HepG2 (cell line): ENCODE results near the gene SAPCD1. TPM values are rescaled to one million over a fixed set of nuclear protein-coding genes. Genes with fewer than 3 reads are reported as not detected.
A peak's percentile ranks its signal among the peaks of the same experiment; 100 is the strongest.

Experiments used
- ADNP ChIP-seq: sonication (generic); formaldehyde crosslinking; IDR thresholded peaks from 2 replicates; pipeline ENCODE4 v1.4.0; 2020; ENCODE audit warnings: missing genetic modification reagents
- CREM ChIP-seq, 2 experiments: sonication (generic) in 1 of 2; formaldehyde crosslinking in 1 of 2; IDR thresholded peaks; 2 replicates each; pipeline versions ENCODE4 v1.4.0 to v1.6.1; 2016 to 2020; ENCODE audit warnings: antibody characterized with exemption in 1 of 2, mild to moderate bottlenecking in 1 of 2, missing genetic modification reagents in 1 of 2
- ELF4 ChIP-seq: sonication (generic); formaldehyde crosslinking; IDR thresholded peaks from 2 replicates; pipeline ENCODE4 v1.5.0; 2020; ENCODE audit warnings: missing genetic modification reagents, mild to moderate bottlenecking, moderate library complexity, borderline replicate concordance
- IRF1 ChIP-seq: sonication (generic); formaldehyde crosslinking; IDR thresholded peaks from 2 replicates; pipeline ENCODE4 v1.4.0; 2020; ENCODE audit warnings: low read depth, mild to moderate bottlenecking, missing genetic modification reagents
- MEIS2 ChIP-seq: sonication (generic); formaldehyde crosslinking; IDR thresholded peaks from 2 replicates; pipeline ENCODE4 v1.9.0; 2021; ENCODE audit warnings: mild to moderate bottlenecking, missing genetic modification reagents
- MTERF4 ChIP-seq: sonication (generic); formaldehyde crosslinking; IDR thresholded peaks from 2 replicates; pipeline ENCODE4 v1.8.0; 2023; ENCODE audit warnings: mild to moderate bottlenecking, missing genetic modification reagents
- NR2F1 ChIP-seq, 2 experiments: fragments of 450-650 bp in 1 of 2; formaldehyde crosslinking in 1 of 2; IDR thresholded peaks; 2 replicates each; pipeline versions ENCODE4 v1.5.0 to v1.6.1; 2016 to 2020; ENCODE audit warnings: mild to moderate bottlenecking in 1 of 2, missing compliant biosample characterization in 1 of 2, missing genetic modification reagents in 1 of 2, moderate library complexity in 1 of 2
- POGK ChIP-seq: sonication (generic); formaldehyde crosslinking; conservative IDR thresholded peaks from 2 replicates; pipeline ENCODE4 v1.8.0; 2022; ENCODE audit warnings: mild to moderate bottlenecking, moderate library complexity, missing genetic modification reagents
- REL ChIP-seq: sonication (generic); formaldehyde crosslinking; conservative IDR thresholded peaks from 2 replicates; pipeline ENCODE4 v1.8.0; 2022; ENCODE audit warnings: mild to moderate bottlenecking, missing genetic modification reagents, moderate library complexity
- ZBTB8A ChIP-seq: sonication (generic); formaldehyde crosslinking; IDR thresholded peaks from 2 replicates; pipeline ENCODE4 v1.4.0; 2020; ENCODE audit warnings: mild to moderate bottlenecking, low read depth, missing genetic modification reagents, borderline replicate concordance
- ZFP82 ChIP-seq: sonication (generic); formaldehyde crosslinking; IDR thresholded peaks from 2 replicates; pipeline ENCODE4 v1.5.1; 2020; ENCODE audit warnings: mild to moderate bottlenecking, missing genetic modification reagents, borderline replicate concordance
- ZNF30 ChIP-seq: sonication (generic); formaldehyde crosslinking; IDR thresholded peaks from 2 replicates; pipeline ENCODE4 v1.5.0; 2020; ENCODE audit warnings: mild to moderate bottlenecking, missing genetic modification reagents
- ZNF598 ChIP-seq: sonication (generic); formaldehyde crosslinking; IDR thresholded peaks from 2 replicates; pipeline ENCODE4 v1.5.1; 2020; ENCODE audit warnings: mild to moderate bottlenecking, missing genetic modification reagents, borderline replicate concordance
- ZNF646 ChIP-seq: sonication (generic); formaldehyde crosslinking; IDR thresholded peaks from 2 replicates; pipeline ENCODE4 v1.9.0; 2021; ENCODE audit warnings: mild to moderate bottlenecking, missing genetic modification reagents
- ZNF652 ChIP-seq: IDR thresholded peaks from 2 replicates; pipeline ENCODE4 v1.6.1; 2016; ENCODE audit warnings: low read depth, borderline replicate concordance
- ZNF670 ChIP-seq: sonication (generic); formaldehyde crosslinking; IDR thresholded peaks from 2 replicates; pipeline ENCODE4 v1.8.0; 2022; ENCODE audit warnings: mild to moderate bottlenecking, missing genetic modification reagents, borderline replicate concordance
- polyA plus RNA-seq, 8 experiments: library from polyadenylated mRNA; depleted of rRNA in 3 of 8; stranded (reverse) in 7 of 8; unstranded in 1 of 8; fragments of >200 nt; fragmentation: Illumina TruSeq in 4 of 8; extraction: Trizol in 4 of 8; gene quantifications; 2 replicates each; pipeline versions ENCODE4 v1.2.1 to v1.2.3, GENCODE V29; 2011 to 2016; ENCODE audit warnings: low read depth in 4 of 8, missing spikeins in 1 of 8, mixed read lengths in 1 of 8; ENCODE audit not compliant: insufficient read depth in 1 of 8
- total RNA-seq, 5 experiments: library from RNA; depleted of rRNA; stranded (reverse); fragments of >200 nt; fragmentation: Illumina TruSeq; extraction: Trizol; gene quantifications; 2 replicates each; pipeline ENCODE4 v1.2.3, GENCODE V29; 2016; ENCODE audit warnings: low read depth in 1 of 5

The SAPCD1 gene
- total and polyA plus RNA-seq, 2 of the 13 experiments (the other 11 are each of a cell fraction or from before 2014, with no cell fraction given), result 2.5 to 3.9 TPM

- TF ChIP-seq ZBTB8A (CRISPR knock-in tag) (peak; percentile 63; the same call in 1 of the 2 replicates), ELF4 (no peak), MEIS2 (CRISPR knock-in tag) (no peak), ZNF598 (0 out of 2 replicates have a peak, but pooled peaks have one; percentile 55), ZNF646 (no peak), IRF1 (CRISPR knock-in tag) (no peak), CREM (IDR thresholded peaks at IDR 0.05) (no peak), CREM (CRISPR knock-in tag; IDR thresholded peaks at IDR 0.05) (no peak), ADNP (CRISPR knock-in tag) (no peak), ZFP82 (CRISPR knock-in tag) (no peak), ZNF670 (CRISPR knock-in tag) (peak; percentile 50; the same call in 1 of the 2 replicates), REL (no peak), MTERF4 (CRISPR knock-in tag) (0 out of 2 replicates have a peak, but pooled peaks have one; percentile 14), ZNF30 (no peak), ZNF652 (CRISPR knock-in tag) (no peak), POGK (peak; percentile 38; the same call in 1 of the 2 replicates), NR2F1 (CRISPR knock-in tag; IDR thresholded peaks at IDR 0.05) (no peak)
Measured at GRCh38 chr6:31794866-31795615, 32.6 kb downstream of the SAPCD1 start (continued).
